SK-N-SH (cell line): ENCODE results near the gene SHB. TPM values are rescaled to one million over a fixed set of nuclear protein-coding genes. Genes with fewer than 3 reads are reported as not detected.

Source experiments
- CTCF ChIA-PET: fragments of 300-600, 350-600 bp; formaldehyde crosslinking; extraction: SDS; loops from one replicate; lab custom pipeline; 2021; lab: Yijun Ruan, JAX
- POLR2A ChIA-PET: fragments of 350-600 bp; sonication (Branson Sonifier 250); formaldehyde crosslinking; extraction: SDS; loops from one replicate; lab custom pipeline; 2020; ENCODE audit warnings: antibody characterized with exemption, inconsistent platforms; lab: Yijun Ruan, JAX
- DNase-seq: peaks from one replicate; pipeline ENCODE4 v3.0.0; 2012
- H2AFZ ChIP-seq: fragments of 200-600 bp; sonication (generic); 2 replicates; pipeline ENCODE4 v1.8.1; 2016; ENCODE audit warnings: antibody characterized with exemption, mild to moderate bottlenecking, low read depth
- H3F3A ChIP-seq: fragments of 200-600 bp; sonication (generic); replicated peaks from 2 replicates; pipeline ENCODE3; 2016; ENCODE audit warnings: antibody characterized with exemption, mild to moderate bottlenecking; ENCODE audit not compliant: insufficient read depth
- H3K27ac ChIP-seq, 2 experiments: fragments of 200-500 bp in 1 of 2; fragments of 200-600 bp in 1 of 2; sonication (Bioruptor generic) in 1 of 2; sonication (generic), shearing (Covaris generic) in 1 of 2; 2 replicates each; pipeline versions ENCODE4 v1.5.1 to v1.6.1; 2014 to 2016; ENCODE audit warnings: low read depth in 2 of 2, inconsistent platforms in 1 of 2, low read length in 1 of 2, mild to moderate bottlenecking in 1 of 2, mixed read lengths in 1 of 2
- H3K27me3 ChIP-seq: fragments of 200-600 bp; sonication (generic), shearing (Covaris generic); 2 replicates; pipeline ENCODE4 v1.6.1; 2016; ENCODE audit warnings: mixed run types; ENCODE audit not compliant: insufficient read depth
- H3K36me3 ChIP-seq, 2 experiments: fragments of 200-500 bp in 1 of 2; fragments of 200-600 bp in 1 of 2; sonication (Bioruptor generic) in 1 of 2; sonication (generic) in 1 of 2; replicated peaks in 1 of 2; 2 replicates each; pipeline versions ENCODE3 to v1.5.1; 2014 to 2016; ENCODE audit warnings: low read length in 1 of 2, mild to moderate bottlenecking in 1 of 2; ENCODE audit not compliant: insufficient read depth in 2 of 2, control insufficient read depth in 1 of 2
- H3K4me1 ChIP-seq, 2 experiments: fragments of 200-500 bp in 1 of 2; fragments of 200-600 bp in 1 of 2; sonication (Bioruptor generic) in 1 of 2; sonication (generic), shearing (Covaris generic) in 1 of 2; 2 replicates each; pipeline versions ENCODE4 v1.5.1 to v1.6.1; 2014 to 2016; ENCODE audit warnings: low read depth in 1 of 2, low read length in 1 of 2, mixed run types in 1 of 2; ENCODE audit not compliant: insufficient read depth in 2 of 2, control insufficient read depth in 1 of 2
- H3K4me2 ChIP-seq: fragments of 200-600 bp; sonication (generic), shearing (Covaris generic); 2 replicates; pipeline ENCODE4 v1.6.1; 2017; ENCODE audit warnings: mixed run types
- H3K4me3 ChIP-seq, 2 experiments: fragments of 200-500 bp in 1 of 2; fragments of 200-600 bp in 1 of 2; sonication (Bioruptor generic) in 1 of 2; sonication (generic), shearing (Covaris generic) in 1 of 2; 2 replicates each; pipeline versions ENCODE4 v1.5.1 to v1.8.1; 2014 to 2016; ENCODE audit warnings: low read depth in 2 of 2, inconsistent platforms in 1 of 2, low read length in 1 of 2, mild to moderate bottlenecking in 1 of 2, mixed read lengths in 1 of 2, moderate library complexity in 1 of 2
- H3K79me2 ChIP-seq: fragments of 200-600 bp; sonication (generic); 2 replicates; pipeline ENCODE4 v1.8.1; 2017; ENCODE audit warnings: mild to moderate bottlenecking; ENCODE audit not compliant: insufficient read depth
- H3K9ac ChIP-seq: fragments of 200-600 bp; sonication (generic); 2 replicates; pipeline ENCODE4 v1.6.1; 2017; ENCODE audit warnings: mixed run types
- H3K9me2 ChIP-seq: fragments of 200-600 bp; sonication (generic); 2 replicates; pipeline ENCODE4 v1.6.1; 2017; ENCODE audit warnings: mixed run types
- H3K9me3 ChIP-seq: fragments of 200-600 bp; sonication (generic); 2 replicates; pipeline ENCODE4 v1.6.1; 2017; ENCODE audit warnings: mixed run types, mild to moderate bottlenecking, moderate library complexity
- H4K20me1 ChIP-seq: fragments of 200-600 bp; sonication (generic); 2 replicates; pipeline ENCODE4 v1.6.1; 2017; ENCODE audit warnings: mild to moderate bottlenecking, mixed run types; ENCODE audit not compliant: insufficient read depth
- CHD2 ChIP-seq: fragments of 150-350 bp; IDR thresholded peaks from 2 replicates; pipeline ENCODE4 v1.6.1; 2018; ENCODE audit warnings: low read length; ENCODE audit not compliant: partially characterized antibody
- ELF1 ChIP-seq: IDR thresholded peaks from 2 replicates; pipeline ENCODE4 v1.4.0; 2012
- FOSL2 ChIP-seq: IDR thresholded peaks from 2 replicates; pipeline ENCODE4 v1.4.0; 2012; ENCODE audit warnings: low read depth, mild to moderate bottlenecking, moderate library complexity, borderline replicate concordance
- FOXM1 ChIP-seq: IDR thresholded peaks from 2 replicates; pipeline ENCODE4 v1.4.0; 2012; ENCODE audit warnings: low read depth, mild to moderate bottlenecking
- GABPA ChIP-seq: IDR thresholded peaks from 2 replicates; pipeline ENCODE4 v1.4.0; 2012; ENCODE audit warnings: low read depth, mild to moderate bottlenecking
- GATA2 ChIP-seq: sonication (generic); formaldehyde crosslinking; IDR thresholded peaks from 2 replicates; pipeline ENCODE4 v1.5.0; 2020; ENCODE audit warnings: mild to moderate bottlenecking, missing genetic modification reagents
- JUND ChIP-seq: IDR thresholded peaks from 2 replicates; pipeline ENCODE4 v1.4.0; 2012
- MEF2A ChIP-seq: IDR thresholded peaks from 2 replicates; pipeline ENCODE4 v1.4.0; 2012; ENCODE audit warnings: low read depth, borderline replicate concordance
- MXI1 ChIP-seq: IDR thresholded peaks from 2 replicates; pipeline ENCODE4 v1.6.1; 2012; ENCODE audit warnings: mild to moderate bottlenecking, low read depth, low read length, improper control_type of control experiment
- NRF1 ChIP-seq: IDR thresholded peaks from 2 replicates; pipeline ENCODE4 v1.6.1; 2012; ENCODE audit warnings: low read depth, mild to moderate bottlenecking, low read length
- POLR2AphosphoS5 ChIP-seq: IDR thresholded peaks from 2 replicates; pipeline ENCODE4 v1.6.1; 2012; ENCODE audit warnings: low read depth, low read length
- RXRA ChIP-seq: IDR thresholded peaks from 2 replicates; pipeline ENCODE4 v1.4.0; 2012; ENCODE audit warnings: low read depth, mild to moderate bottlenecking, borderline replicate concordance
- SIN3A ChIP-seq: IDR thresholded peaks from 2 replicates; pipeline ENCODE4 v1.6.1; 2012; ENCODE audit warnings: low read depth, mild to moderate bottlenecking, low read length, moderate library complexity, borderline replicate concordance
- SMC3 ChIP-seq: IDR thresholded peaks from 2 replicates; pipeline ENCODE4 v1.6.1; 2012; ENCODE audit warnings: low read depth, low read length, improper control_type of control experiment
- TAF1 ChIP-seq: IDR thresholded peaks from 2 replicates; pipeline ENCODE4 v1.6.1; 2012; ENCODE audit warnings: low read depth, mild to moderate bottlenecking, low read length, moderate library complexity, borderline replicate concordance
- TCF12 ChIP-seq: IDR thresholded peaks from 2 replicates; pipeline ENCODE4 v1.4.0; 2012
- TEAD4 ChIP-seq: IDR thresholded peaks from 2 replicates; pipeline ENCODE4 v1.4.0; 2012; ENCODE audit warnings: mild to moderate bottlenecking, borderline replicate concordance; ENCODE audit not compliant: insufficient read depth
- YY1 ChIP-seq: IDR thresholded peaks from 2 replicates; pipeline ENCODE4 v1.4.0; 2012; ENCODE audit warnings: low read depth, mild to moderate bottlenecking
- WGBS: methylation state at CpG from one replicate; pipeline ENCODE4 v1.1.6; 2017; ENCODE audit warnings: low lambda C conversion rate; 5-methylcytosine and 5-hydroxymethylcytosine counted together
- polyA plus RNA-seq, 3 experiments: library from polyadenylated mRNA; depleted of rRNA; stranded (reverse); fragments of >200 nt; gene quantifications; 2 replicates each; pipeline ENCODE4 v1.2.3, GENCODE V29; 2012
- TF ChIP-seq, protein P1 (sequence below): IDR thresholded peaks from 2 replicates; pipeline ENCODE4 v1.6.1; 2012; ENCODE audit warnings: mild to moderate bottlenecking, low read depth, low read length, moderate library complexity
- TF ChIP-seq, protein P2 (sequence below): fragments of 200-600 bp; sonication (generic); IDR thresholded peaks from 2 replicates; pipeline ENCODE4 v1.6.1; 2017; ENCODE audit warnings: antibody characterized with exemption, mild to moderate bottlenecking, moderate library complexity

SHB gene
- polyA plus RNA-seq, 1 of the 3 experiments (the other 2 are of a cell fraction) = 26.0 TPM

DNA sequence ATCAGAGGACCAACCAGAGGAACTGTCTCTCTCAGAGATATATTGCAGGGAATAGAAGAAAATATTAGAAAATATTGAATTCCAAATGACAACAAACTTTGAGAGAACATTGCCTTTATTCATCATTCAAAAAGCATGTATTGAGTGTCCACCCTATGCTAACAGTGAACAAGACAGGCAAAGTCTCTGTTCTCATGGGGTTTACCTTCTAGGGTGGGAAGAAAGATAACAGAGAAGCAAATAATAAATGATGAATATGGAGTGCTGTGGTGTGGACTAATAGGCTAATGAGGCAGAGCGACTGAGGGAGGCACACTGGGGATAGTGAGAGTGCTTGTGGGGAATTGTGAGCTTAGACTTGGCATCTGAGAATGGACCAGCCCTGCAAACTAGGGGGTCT, 43.4 kb upstream of the SHB start:
- Histone ChIP-seq H3K4me2 (no peak overlapping the region), H3K27me3 (peaks cover 9% of the 10 kb centered on the region; the same call in 1 of the 2 replicates), H3K36me3 (no peaks in the 10 kb centered on the region), H3K9me2 (no peaks in the 10 kb centered on the region)
- CTCF ChIA-PET = interaction anchor here (1.5 kb wide), 1 partner anchor 25 kb away, joined by 3 read pairs; no protein-coding TSS in a partner anchor
- TF ChIP-seq JUND = no peak
- TF ChIP-seq GATA2 (CRISPR knock-in tag) = no peak
- no peak for TF ChIP-seq MXI1
- no peak for TF ChIP-seq TCF12
- TF ChIP-seq POLR2AphosphoS5 = no peak
- TF ChIP-seq CHD2 = no peak
- no peak for TF ChIP-seq YY1
- no peak for TF ChIP-seq FOSL2
- TF ChIP-seq ELF1 = no peak
- TF ChIP-seq TEAD4 = no peak
- TF ChIP-seq SIN3A = no peak
- TF ChIP-seq, protein P1, sequence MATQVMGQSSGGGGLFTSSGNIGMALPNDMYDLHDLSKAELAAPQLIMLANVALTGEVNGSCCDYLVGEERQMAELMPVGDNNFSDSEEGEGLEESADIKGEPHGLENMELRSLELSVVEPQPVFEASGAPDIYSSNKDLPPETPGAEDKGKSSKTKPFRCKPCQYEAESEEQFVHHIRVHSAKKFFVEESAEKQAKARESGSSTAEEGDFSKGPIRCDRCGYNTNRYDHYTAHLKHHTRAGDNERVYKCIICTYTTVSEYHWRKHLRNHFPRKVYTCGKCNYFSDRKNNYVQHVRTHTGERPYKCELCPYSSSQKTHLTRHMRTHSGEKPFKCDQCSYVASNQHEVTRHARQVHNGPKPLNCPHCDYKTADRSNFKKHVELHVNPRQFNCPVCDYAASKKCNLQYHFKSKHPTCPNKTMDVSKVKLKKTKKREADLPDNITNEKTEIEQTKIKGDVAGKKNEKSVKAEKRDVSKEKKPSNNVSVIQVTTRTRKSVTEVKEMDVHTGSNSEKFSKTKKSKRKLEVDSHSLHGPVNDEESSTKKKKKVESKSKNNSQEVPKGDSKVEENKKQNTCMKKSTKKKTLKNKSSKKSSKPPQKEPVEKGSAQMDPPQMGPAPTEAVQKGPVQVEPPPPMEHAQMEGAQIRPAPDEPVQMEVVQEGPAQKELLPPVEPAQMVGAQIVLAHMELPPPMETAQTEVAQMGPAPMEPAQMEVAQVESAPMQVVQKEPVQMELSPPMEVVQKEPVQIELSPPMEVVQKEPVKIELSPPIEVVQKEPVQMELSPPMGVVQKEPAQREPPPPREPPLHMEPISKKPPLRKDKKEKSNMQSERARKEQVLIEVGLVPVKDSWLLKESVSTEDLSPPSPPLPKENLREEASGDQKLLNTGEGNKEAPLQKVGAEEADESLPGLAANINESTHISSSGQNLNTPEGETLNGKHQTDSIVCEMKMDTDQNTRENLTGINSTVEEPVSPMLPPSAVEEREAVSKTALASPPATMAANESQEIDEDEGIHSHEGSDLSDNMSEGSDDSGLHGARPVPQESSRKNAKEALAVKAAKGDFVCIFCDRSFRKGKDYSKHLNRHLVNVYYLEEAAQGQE = no peak
- TF ChIP-seq, all 33 proteins: peak for 0
- H4K20me1 ChIP-seq = no peaks in the 10 kb centered on the region
- no peak overlapping the region for H3K4me3 ChIP-seq
- POLR2A ChIA-PET = no interaction called here
- H3K9me3 ChIP-seq = no peaks in the 10 kb centered on the region
- no peak for DNase-seq
- no peaks in the 10 kb centered on the region for H3K79me2 ChIP-seq
- no peak overlapping the region for H3K9ac ChIP-seq
- H3F3A ChIP-seq = no peaks in the 10 kb centered on the region
- 93% methylated on average over 1 of the region's 1 CpG for WGBS
- no peak overlapping the region for H2AFZ ChIP-seq
- H3K4me1 ChIP-seq = peaks cover 0 to 12% of the 10 kb centered on the region in 2 experiments; a peak in 1 of 4 replicates
- no peak overlapping the region for H3K27ac ChIP-seq

DNA sequence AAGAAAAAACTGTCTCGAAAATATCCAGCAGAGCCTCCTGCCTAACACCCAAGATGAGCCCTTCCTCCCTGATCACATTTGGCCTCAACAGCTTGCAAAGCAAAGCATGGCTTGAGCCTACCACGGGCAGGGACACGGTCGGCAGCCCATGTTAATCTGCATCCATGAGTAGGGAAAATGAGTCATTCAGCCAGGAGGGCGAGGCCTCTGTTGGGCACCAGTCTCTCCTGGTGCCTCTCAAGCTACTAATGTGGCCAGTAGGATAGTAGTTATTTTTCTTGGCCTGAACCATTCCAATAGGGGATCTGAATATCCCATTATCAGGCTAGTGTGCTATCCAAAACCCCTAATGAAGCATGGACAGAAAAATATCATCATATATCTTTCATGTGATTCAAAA, 43.0 kb upstream of the SHB start:
- no peaks in the 10 kb centered on the region for H3K79me2 ChIP-seq
- peaks cover 0 to 10% of the 10 kb centered on the region in 2 experiments; a peak in 1 of 4 replicates for H3K4me1 ChIP-seq
- ChIA-PET POLR2A (no interaction called here), CTCF (interaction anchor here (1.5 kb wide), 1 partner anchor 24 kb away, joined by 3 read pairs; no protein-coding TSS in a partner anchor)
- DNase-seq = no peak
- no peaks in the 10 kb centered on the region for H3K36me3 ChIP-seq
- no peaks in the 10 kb centered on the region for H3K9me2 ChIP-seq
- H2AFZ ChIP-seq = no peak overlapping the region
- no peak overlapping the region for H3K4me3 ChIP-seq
- 70% methylated on average over 5 of the region's 5 CpGs for WGBS
- TF ChIP-seq NRF1 (no peak), TAF1 (no peak), SIN3A (no peak), GABPA (no peak), FOXM1 (no peak), TEAD4 (no peak), FOSL2 (no peak), GATA2 (CRISPR knock-in tag) (no peak), MEF2A (no peak), SMC3 (no peak), RXRA (no peak), JUND (no peak)
- TF ChIP-seq, protein P1 = no peak
- TF ChIP-seq, protein P2, sequence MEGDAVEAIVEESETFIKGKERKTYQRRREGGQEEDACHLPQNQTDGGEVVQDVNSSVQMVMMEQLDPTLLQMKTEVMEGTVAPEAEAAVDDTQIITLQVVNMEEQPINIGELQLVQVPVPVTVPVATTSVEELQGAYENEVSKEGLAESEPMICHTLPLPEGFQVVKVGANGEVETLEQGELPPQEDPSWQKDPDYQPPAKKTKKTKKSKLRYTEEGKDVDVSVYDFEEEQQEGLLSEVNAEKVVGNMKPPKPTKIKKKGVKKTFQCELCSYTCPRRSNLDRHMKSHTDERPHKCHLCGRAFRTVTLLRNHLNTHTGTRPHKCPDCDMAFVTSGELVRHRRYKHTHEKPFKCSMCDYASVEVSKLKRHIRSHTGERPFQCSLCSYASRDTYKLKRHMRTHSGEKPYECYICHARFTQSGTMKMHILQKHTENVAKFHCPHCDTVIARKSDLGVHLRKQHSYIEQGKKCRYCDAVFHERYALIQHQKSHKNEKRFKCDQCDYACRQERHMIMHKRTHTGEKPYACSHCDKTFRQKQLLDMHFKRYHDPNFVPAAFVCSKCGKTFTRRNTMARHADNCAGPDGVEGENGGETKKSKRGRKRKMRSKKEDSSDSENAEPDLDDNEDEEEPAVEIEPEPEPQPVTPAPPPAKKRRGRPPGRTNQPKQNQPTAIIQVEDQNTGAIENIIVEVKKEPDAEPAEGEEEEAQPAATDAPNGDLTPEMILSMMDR = no peak
- H3K9ac ChIP-seq = no peak overlapping the region
- H3K27ac ChIP-seq = no peak overlapping the region
- no peaks in the 10 kb centered on the region for H4K20me1 ChIP-seq
- no peaks in the 10 kb centered on the region for H3F3A ChIP-seq
- no peaks in the 10 kb centered on the region for H3K9me3 ChIP-seq
- H3K27me3 ChIP-seq = peaks cover 9% of the 10 kb centered on the region; the same call in 1 of the 2 replicates
- H3K4me2 ChIP-seq = no peak overlapping the region
